ENCODE results near the gene SLC34A1. TPM values are rescaled to one million over a fixed set of nuclear protein-coding genes. Genes with fewer than 3 reads are reported as not detected.

SLC34A1 gene
- total RNA-seq, 1 experiment from 2014 or later = 0.28 TPM

- Histone ChIP-seq H2AFZ (peak overlapping the region; percentile 87), H3K4me2 (peak overlapping the region; percentile 76), H3K4me3 (peak overlapping the region; percentile 64), H3K9me2 (ENCODE audit: insufficient read depth) (no peaks in the 10 kb centered on the region), H3K9me3 (ENCODE audit: insufficient read depth, low read depth) (no peaks in the 10 kb centered on the region), H3F3A (ENCODE audit: insufficient read depth, low read depth) (peaks cover 10% of the 10 kb centered on the region; the same call in 1 of the 2 replicates), H3K79me2 (ENCODE audit: low read depth) (peaks cover 35% of the 10 kb centered on the region), H4K20me1 (ENCODE audit: insufficient read depth) (peaks cover 23% of the 10 kb centered on the region), H3K4me1 (replicated peaks; ENCODE audit: insufficient read depth) (peaks cover 23% of the 10 kb centered on the region), H3K27me3 (ENCODE audit: insufficient read depth, low read depth) (no peaks in the 10 kb centered on the region), H3K27ac (peak overlapping the region; percentile 81), H3K36me3 (ENCODE audit: low read depth) (no peaks in the 10 kb centered on the region)
- ChIA-PET CTCF (interaction anchor here (0.5 to 2.4 kb wide), 10 partner anchors 20 to 116 kb away, joined by 3 to 18 read pairs (median 5); no protein-coding TSS in a partner anchor), POLR2A (ENCODE audit: unreplicated experiment) (interaction anchor here (0.5 to 1.3 kb wide), 17 partner anchors 18 to 883 kb away, joined by 3 to 31 read pairs (median 5); partner anchors contain the start of gene PDLIM7)
- peak; percentile 99 to 100 for DNase-seq
- no TSS peak for BruUV-seq (replicated peaks)
- TF ChIP-seq CTCF (conservative IDR thresholded peaks at IDR 0.05) = no peak
- TF ChIP-seq EZH2 (IDR thresholded peaks at IDR 0.05; ENCODE audit: low read depth) = no peak
- intact Hi-C loops (cut with micrococcal nuclease; ENCODE audit: unreplicated experiment) = loop anchor here (1.0 to 2.0 kb wide), 5 partner anchors 22 to 108 kb away; no protein-coding TSS in a partner anchor
These were observed 41.7 kb downstream of the SLC34A1 start for GRCh38 chr5:177425801-177426565.

GRCh38 chr5:177426566-177427210, 42.5 kb downstream of the SLC34A1 start, which contains the start of gene GRK6:
GRK6 (plus strand) TSS chr5:177426676; CDS start chr5:177426846, 170 bp downstream.
- Histone ChIP-seq H3K27me3 (ENCODE audit: insufficient read depth, low read depth) (no peaks in the 10 kb centered on the region), H3K27ac (peak within 1 kb of the TSS; percentile 81), H2AFZ (peak within 1 kb of the TSS; percentile 87), H3K79me2 (ENCODE audit: low read depth) (peaks cover 35% of the 10 kb centered on the region), H3F3A (ENCODE audit: insufficient read depth, low read depth) (peaks cover 10% of the 10 kb centered on the region; the same call in 1 of the 2 replicates), H3K36me3 (ENCODE audit: low read depth) (no peaks in the 10 kb centered on the region), H3K4me2 (peak within 1 kb of the TSS; percentile 97), H4K20me1 (ENCODE audit: insufficient read depth) (peaks cover 27% of the 10 kb centered on the region), H3K4me1 (replicated peaks; ENCODE audit: insufficient read depth) (peaks cover 23% of the 10 kb centered on the region), H3K9me3 (ENCODE audit: insufficient read depth, low read depth) (no peaks in the 10 kb centered on the region), H3K4me3 (peak within 1 kb of the TSS; percentile 80), H3K9me2 (ENCODE audit: insufficient read depth) (no peaks in the 10 kb centered on the region)
- CTCF ChIA-PET = interaction anchor here (0.5 to 2.4 kb wide), 12 partner anchors 19 to 117 kb away, joined by 3 to 18 read pairs (median 4); no protein-coding TSS in a partner anchor
- BruUV-seq (replicated peaks) = no TSS peak
- DNase-seq = peak in 1 of 2 experiments; percentile 69
- intact Hi-C loops (cut with micrococcal nuclease; ENCODE audit: unreplicated experiment) = loop anchor here (1.0 to 2.0 kb wide), 5 partner anchors 22 to 108 kb away; no protein-coding TSS in a partner anchor
- TF ChIP-seq EZH2 (IDR thresholded peaks at IDR 0.05; ENCODE audit: low read depth) = no peak
- TF ChIP-seq CTCF (conservative IDR thresholded peaks at IDR 0.05) = no peak
- POLR2A ChIA-PET (ENCODE audit: unreplicated experiment) = interaction anchor here (0.5 to 1.3 kb wide), 14 partner anchors 18 to 883 kb away, joined by 3 to 31 read pairs (median 8); partner anchors contain the start of gene PDLIM7

All from PC-9 (cell line).